Ectodermal cell (in vitro differentiated cells): ENCODE results near the gene NOC4L.

ENCODE experiments used
- H3K27ac ChIP-seq: 2 replicates; pipeline ENCODE4 v1.7.0; 2013; ENCODE audit warnings: mild to moderate bottlenecking, low read depth, low read length; ENCODE audit not compliant: insufficient read depth, poor library complexity, severe bottlenecking
- H3K27me3 ChIP-seq: 2 replicates; pipeline ENCODE4 v1.7.0; 2013; ENCODE audit warnings: mild to moderate bottlenecking, low read length; ENCODE audit not compliant: insufficient read depth, control insufficient read depth, poor library complexity, severe bottlenecking
- H3K36me3 ChIP-seq: one replicate; pipeline ENCODE4 v1.7.0; 2013; ENCODE audit warnings: low read length; ENCODE audit not compliant: control insufficient read depth, insufficient read depth
- H3K4me1 ChIP-seq: one replicate; pipeline ENCODE4 v1.7.0; 2013; ENCODE audit warnings: low read length; ENCODE audit not compliant: control insufficient read depth, insufficient read depth
- H3K4me3 ChIP-seq: 2 replicates; pipeline ENCODE4 v1.7.0; 2013; ENCODE audit warnings: low read depth, low read length, control low read depth; ENCODE audit not compliant: insufficient read depth
- H3K9me3 ChIP-seq: 2 replicates; pipeline ENCODE4 v1.7.0; 2013; ENCODE audit warnings: mild to moderate bottlenecking, low read length, moderate library complexity; ENCODE audit not compliant: control insufficient read depth
- WGBS, 2 experiments: methylation state at CpG; one replicate each; pipeline ENCODE4 v1.1.7; 2013; ENCODE audit warnings: missing lambda C conversion rate in 2 of 2; 5-methylcytosine and 5-hydroxymethylcytosine counted together

The NOC4L gene

DNA sequence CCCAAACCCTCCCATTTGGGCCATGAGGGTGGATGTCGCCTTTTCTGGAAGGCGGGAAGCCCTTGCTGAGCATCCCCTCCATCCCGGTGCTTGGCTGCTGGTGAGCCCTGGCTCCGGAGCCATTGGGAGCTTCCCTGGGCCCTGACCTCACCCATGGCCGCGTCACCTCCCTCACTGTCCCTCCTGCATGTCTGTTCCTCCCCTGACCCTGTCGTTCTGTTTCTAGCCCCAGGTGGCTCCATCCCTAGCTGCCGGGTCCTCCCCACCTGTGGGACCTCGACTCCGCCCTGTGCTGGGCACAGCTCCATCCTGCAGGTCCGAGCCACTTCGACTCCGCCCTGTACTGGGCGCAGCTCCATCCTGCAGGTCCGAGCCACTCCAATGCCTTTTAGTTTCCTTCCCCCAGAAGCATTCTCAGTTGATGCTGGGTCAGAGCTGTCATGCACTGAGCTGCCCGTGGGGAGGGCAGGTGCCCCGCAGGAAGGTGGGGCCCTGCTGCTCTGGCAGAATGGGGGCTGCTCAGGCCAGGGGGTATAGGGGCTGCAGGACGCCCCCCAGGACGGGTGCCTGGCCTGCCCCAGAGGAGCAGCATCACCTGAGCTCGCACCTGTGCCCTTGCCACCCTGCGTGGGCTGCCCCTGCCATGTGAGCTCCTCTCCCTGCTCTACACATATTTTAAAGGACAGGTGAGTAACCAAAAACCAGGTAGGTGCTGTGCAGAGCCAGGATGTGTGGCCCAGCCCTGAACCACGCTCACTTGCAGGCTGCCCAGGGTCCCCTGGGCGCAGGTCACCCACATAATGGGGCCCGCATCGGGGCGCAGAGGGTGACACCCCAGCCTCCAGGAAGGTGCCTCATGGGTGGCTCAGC lies 19.0 kb downstream of the NOC4L start:
- no peak overlapping the region for H3K4me3 ChIP-seq
- no peaks in the 10 kb centered on the region for H3K36me3 ChIP-seq
- H3K27me3 ChIP-seq, result peaks cover 24% of the 10 kb centered on the region
- H3K27ac ChIP-seq, result no peak overlapping the region
- WGBS, 2 experiments, result 72 to 73% methylated on average over 26 of the region's 26 CpGs
- H3K9me3 ChIP-seq, result no peaks in the 10 kb centered on the region
- no peaks in the 10 kb centered on the region for H3K4me1 ChIP-seq

DNA sequence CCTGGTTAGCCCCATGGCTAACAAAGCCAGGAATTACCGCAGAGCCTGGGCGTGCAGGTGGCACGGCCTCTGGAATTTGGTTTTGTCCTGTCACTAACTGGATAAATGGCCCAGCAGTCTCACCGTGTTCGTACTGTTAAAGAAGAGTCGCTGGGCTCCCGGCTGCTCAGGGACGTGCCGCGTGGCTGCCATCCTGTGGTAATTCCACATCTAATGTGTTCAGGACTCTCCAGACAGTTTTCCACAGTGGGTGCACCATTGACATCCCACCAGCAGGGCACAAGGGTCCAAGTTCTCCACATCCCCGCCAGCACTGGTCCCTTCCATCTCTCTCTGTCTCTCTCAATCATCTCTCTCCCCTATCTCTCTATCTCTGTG lies 19.6 kb downstream of the NOC4L start:
- 74 to 77% methylated on average over 11 of the region's 11 CpGs for WGBS, 2 experiments
- Histone ChIP-seq H3K4me3 (no peak overlapping the region), H3K27ac (no peak overlapping the region), H3K36me3 (no peaks in the 10 kb centered on the region), H3K27me3 (peaks cover 24% of the 10 kb centered on the region), H3K9me3 (no peaks in the 10 kb centered on the region), H3K4me1 (no peaks in the 10 kb centered on the region)

DNA sequence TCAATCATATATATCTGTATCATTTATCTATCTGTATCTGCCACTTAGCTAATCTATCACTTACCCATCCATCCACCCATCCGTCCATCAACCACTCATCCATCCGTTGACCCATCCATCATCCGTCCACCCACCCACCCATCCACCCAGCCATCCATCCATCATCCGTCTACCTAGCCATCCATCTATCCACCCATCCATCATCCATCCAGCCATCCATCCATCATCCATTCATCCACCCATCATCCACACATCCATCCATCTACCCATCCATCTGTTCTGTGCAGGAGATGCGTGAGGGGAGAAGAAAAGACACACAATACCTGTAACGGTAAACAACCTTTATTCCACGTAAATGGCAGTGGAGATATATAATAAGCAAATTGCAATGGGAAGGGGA lies 20.2 kb downstream of the NOC4L start:
- no peaks in the 10 kb centered on the region for H3K9me3 ChIP-seq
- no peaks in the 10 kb centered on the region for H3K4me1 ChIP-seq
- H3K27me3 ChIP-seq, result peaks cover 24% of the 10 kb centered on the region
- 82 to 92% methylated on average over 4 to 5 of the region's 7 CpGs for WGBS, 2 experiments
- no peak overlapping the region for H3K27ac ChIP-seq
- H3K36me3 ChIP-seq, result no peaks in the 10 kb centered on the region
- no peak overlapping the region for H3K4me3 ChIP-seq

DNA sequence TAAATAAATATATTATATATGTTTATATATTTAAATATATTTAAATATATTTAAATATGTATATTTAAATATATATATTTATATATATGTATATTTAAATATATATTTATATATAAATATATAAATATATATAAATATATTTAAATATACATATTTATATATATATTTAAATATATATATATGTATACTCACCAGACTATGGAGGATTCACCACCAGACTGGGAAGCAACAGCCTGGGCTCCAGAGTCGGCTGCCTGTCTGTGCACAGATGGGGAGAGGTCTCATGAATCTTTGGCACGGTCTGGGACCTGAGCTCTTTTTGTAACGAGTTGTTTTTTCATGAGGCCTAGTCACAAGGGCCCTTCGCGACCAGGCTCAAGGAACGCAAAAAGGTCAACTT lies 21.3 kb downstream of the NOC4L start:
- Histone ChIP-seq H3K4me3 (no peak overlapping the region), H3K27me3 (peaks cover 24% of the 10 kb centered on the region), H3K27ac (no peak overlapping the region), H3K4me1 (no peaks in the 10 kb centered on the region), H3K9me3 (no peaks in the 10 kb centered on the region), H3K36me3 (no peaks in the 10 kb centered on the region)
- 95% methylated on average over 6 of the region's 6 CpGs for WGBS, 2 experiments

DNA sequence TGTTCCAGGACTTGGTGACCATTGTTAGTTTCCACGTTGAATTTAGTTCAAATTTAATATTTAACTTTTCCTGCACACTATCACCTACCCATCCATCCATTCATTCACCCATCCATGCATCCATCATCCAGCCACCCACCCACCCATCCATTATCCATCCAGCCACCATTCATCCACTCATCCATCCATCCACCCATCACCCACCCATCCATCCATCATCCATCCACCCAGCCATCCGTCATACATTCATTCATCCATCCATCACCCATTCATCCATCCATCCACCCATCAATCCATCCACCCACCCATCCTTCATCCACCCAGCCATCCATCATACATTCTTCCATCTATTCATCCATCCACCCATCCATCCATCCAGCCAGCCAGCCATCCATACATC lies 21.8 kb downstream of the NOC4L start:
- Histone ChIP-seq H3K4me1 (no peaks in the 10 kb centered on the region), H3K27me3 (peaks cover 24% of the 10 kb centered on the region), H3K36me3 (no peaks in the 10 kb centered on the region), H3K27ac (no peak overlapping the region), H3K9me3 (no peaks in the 10 kb centered on the region), H3K4me3 (no peak overlapping the region)
- WGBS, 2 experiments, result 83 to 88% methylated on average over 2 of the region's 2 CpGs

DNA sequence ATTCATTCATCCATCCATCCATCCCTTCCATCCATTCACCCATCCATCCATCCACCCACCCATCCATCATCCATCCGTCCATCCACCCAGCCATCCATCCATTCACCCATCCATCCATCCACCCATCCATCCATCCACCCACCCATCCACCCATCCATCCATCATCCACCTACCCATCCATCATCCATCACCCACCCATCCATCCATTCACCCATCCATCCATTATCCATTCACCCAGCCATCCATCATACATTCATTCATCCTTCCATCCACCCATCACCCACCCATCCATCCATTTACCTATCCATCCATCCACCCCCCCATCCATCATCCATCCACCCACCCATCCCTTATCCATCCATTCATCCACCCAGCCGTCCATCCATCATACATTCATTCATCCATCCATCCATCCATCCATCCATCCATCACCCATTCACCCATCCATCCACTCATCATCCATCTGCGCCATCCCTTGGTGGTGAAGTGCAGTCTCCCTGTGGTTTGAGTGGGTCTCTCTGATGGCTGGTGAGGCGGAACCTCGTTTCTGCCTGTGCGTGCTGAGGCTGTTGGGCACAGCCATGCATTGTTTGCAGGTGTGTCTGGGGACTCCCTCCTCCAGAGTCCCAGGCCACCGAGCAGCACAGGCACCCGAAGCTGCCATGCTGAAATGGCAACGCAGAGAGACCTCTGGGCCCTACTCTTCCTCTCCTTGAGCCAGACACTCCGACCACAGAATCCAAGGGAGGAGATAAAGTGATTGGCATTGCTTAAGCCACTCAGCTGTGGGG lies 22.7 kb downstream of the NOC4L start:
- Histone ChIP-seq H3K9me3 (no peaks in the 10 kb centered on the region), H3K36me3 (no peaks in the 10 kb centered on the region), H3K27me3 (peaks cover 21% of the 10 kb centered on the region), H3K4me1 (no peaks in the 10 kb centered on the region), H3K4me3 (no peak overlapping the region), H3K27ac (no peak overlapping the region)
- WGBS, 2 experiments, result 87 to 88% methylated on average over 10 of the region's 10 CpGs

DNA sequence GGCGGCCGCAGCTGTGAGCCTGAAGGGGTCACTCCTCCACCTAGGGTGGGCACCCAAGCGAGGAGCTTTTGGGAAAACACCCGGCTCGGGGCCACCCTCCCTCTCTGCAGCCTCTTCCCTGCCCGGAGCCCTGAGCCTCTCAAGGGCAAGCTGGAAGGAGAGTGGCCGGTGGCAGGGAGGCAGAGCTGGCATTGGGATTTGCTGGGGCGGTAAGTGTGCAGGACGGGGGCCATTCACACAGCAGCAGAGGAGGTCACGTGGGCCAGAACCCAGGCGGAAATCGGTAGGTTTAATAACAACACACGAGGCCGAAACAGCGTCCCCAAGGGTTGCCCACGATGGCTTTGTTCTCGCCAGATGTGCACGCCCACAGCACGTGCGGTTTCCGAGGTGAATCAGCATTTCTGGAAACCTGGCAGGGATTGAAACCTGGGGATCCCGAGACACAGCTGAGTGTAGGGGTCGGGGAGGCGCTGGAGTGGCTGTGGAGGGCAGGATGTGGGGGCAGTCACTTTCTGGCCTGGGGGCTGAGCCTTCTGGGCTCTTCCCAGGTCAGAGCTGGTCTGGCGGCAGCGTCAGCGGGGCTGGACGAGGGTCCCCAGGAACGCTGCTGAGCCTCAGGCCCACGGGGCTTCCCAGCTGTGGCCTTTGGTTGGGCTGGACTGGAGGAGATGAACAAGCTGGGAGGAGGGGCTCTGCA lies 23.5 kb downstream of the NOC4L start:
- H3K4me3 ChIP-seq, result no peak overlapping the region
- no peaks in the 10 kb centered on the region for H3K36me3 ChIP-seq
- no peaks in the 10 kb centered on the region for H3K4me1 ChIP-seq
- peaks cover 15% of the 10 kb centered on the region for H3K27me3 ChIP-seq
- no peak overlapping the region for H3K27ac ChIP-seq
- 89 to 90% methylated on average over 30 of the region's 30 CpGs for WGBS, 2 experiments
- H3K9me3 ChIP-seq, result no peaks in the 10 kb centered on the region

DNA sequence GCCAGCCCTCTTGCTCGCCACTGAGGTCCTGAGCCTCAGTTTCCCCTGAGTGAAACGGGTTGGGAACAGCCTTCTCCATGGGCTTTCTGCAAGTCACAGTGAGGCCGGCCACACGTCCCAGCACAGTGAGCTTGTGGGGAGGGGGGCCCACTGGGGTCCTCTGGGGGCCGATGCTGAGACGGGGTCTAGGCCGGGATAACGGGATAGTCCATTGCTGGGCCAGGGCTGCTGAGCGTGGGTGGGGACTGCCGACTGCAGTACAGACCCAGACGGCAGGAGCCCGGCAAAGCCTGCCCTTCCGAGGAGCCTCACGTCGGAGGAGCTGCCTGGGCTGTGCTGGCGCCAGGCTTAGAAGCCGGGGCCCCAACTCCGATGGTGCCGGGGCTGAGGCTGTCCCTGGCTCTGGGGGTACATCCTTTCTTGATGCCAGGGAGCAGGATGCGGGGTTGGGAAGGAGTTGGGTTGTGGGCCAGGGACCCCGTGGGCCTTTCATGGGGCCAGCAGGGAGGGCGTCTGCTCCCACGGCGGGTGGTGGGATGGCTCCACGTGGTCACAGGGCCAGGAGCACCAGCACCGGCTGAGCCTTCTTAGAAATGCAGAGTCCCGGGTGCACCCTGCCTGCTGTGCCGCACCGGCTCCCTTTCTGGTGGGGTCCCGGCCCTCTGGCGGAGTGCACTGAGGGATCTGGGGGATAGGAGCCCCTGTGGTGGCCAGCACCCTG lies 24.2 kb downstream of the NOC4L start:
- no peaks in the 10 kb centered on the region for H3K9me3 ChIP-seq
- WGBS, 2 experiments, result 90 to 91% methylated on average over 31 of the region's 31 CpGs

DNA sequence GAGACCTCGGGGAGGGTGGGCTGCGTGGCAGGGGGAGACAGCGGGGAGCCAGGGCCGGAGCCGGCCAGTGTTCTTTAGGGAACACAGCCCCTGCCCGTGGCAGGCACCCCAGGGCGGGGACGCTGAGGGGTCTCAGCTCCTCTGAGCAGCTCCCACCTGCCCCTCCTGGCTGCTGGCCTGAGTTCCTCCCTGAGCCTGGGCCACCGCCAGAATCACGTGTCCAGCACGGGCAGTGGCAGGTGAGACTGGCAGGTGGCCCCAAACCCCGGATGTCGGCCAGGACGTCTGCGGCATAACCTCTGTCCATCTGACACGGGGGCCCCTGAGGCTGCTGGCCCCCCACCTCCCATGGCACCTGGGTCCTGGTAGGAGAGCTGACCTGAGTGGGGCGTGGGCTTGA lies 25.1 kb downstream of the NOC4L start:
- Histone ChIP-seq H3K27ac (no peak overlapping the region), H3K36me3 (no peaks in the 10 kb centered on the region), H3K9me3 (no peaks in the 10 kb centered on the region), H3K4me3 (no peak overlapping the region), H3K27me3 (peaks cover 5% of the 10 kb centered on the region), H3K4me1 (no peaks in the 10 kb centered on the region)
- 87 to 88% methylated on average over 17 of the region's 17 CpGs for WGBS, 2 experiments

More for the DNA sequence above, 24.2 kb downstream of the NOC4L start:
- no peaks in the 10 kb centered on the region for H3K4me1 ChIP-seq
- peaks cover 9% of the 10 kb centered on the region for H3K27me3 ChIP-seq
- H3K36me3 ChIP-seq, result no peaks in the 10 kb centered on the region
- H3K4me3 ChIP-seq, result no peak overlapping the region
- no peak overlapping the region for H3K27ac ChIP-seq
